Measurements from ENCODE around the gene LRRN2. TPM values are rescaled to one million over a fixed set of nuclear protein-coding genes. Genes with fewer than 3 reads are reported as not detected.

The LRRN2 gene
- total RNA-seq, 2 experiments from 2014 or later, result not detected

DNA sequence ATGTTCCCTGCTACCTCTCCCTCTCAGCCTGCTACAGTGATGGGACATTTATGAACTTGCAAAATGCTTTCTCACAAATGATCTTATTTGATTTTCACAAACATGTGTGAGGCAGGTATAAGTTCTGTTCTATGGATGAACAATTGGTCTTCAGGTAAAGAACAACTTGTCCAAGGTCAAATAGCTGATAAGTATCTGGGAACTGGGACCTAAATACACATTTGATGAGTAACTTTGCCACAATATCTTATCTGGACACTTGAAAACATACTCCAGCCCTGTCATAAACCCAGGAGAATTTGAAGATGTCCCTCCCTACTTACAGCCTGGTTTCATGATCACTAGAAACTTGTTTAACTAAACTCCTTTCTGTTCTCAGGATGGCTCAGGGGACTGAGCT, 23.0 kb downstream of the LRRN2 start:
- DNase-seq, result no peak
- H3K4me1 Mint-ChIP-seq, result no peaks in the 10 kb centered on the region
- H3K27ac Mint-ChIP-seq, result no peak overlapping the region
- no peaks in the 10 kb centered on the region for H3K36me3 Mint-ChIP-seq (ENCODE audit: low read depth)
- peaks cover 5% of the 10 kb centered on the region for H3K27me3 Mint-ChIP-seq
- H3K4me3 Mint-ChIP-seq, result no peak overlapping the region
- POLR2A ChIA-PET, result no interaction called here
- CTCF ChIA-PET, result interaction anchor here (0.6 kb wide), 1 partner anchor 51 kb away, joined by 4 read pairs; no protein-coding TSS in a partner anchor
- H3K9me3 Mint-ChIP-seq, result no peaks in the 10 kb centered on the region

- no peak for DNase-seq
- Mint-ChIP-seq H3K4me3 (no peak overlapping the region), H3K36me3 (ENCODE audit: low read depth) (no peaks in the 10 kb centered on the region), H3K27ac (no peak overlapping the region), H3K4me1 (no peaks in the 10 kb centered on the region), H3K27me3 (peaks cover 5% of the 10 kb centered on the region), H3K9me3 (no peaks in the 10 kb centered on the region)
- ChIA-PET POLR2A (no interaction called here), CTCF (interaction anchor here (0.6 kb wide), 1 partner anchor 146 kb away, joined by 3 read pairs; no protein-coding TSS in a partner anchor)
These were observed 25.0 kb downstream of the LRRN2 start for GRCh38 chr1:204660509-204660908.

- no peak overlapping the region for H3K27ac Mint-ChIP-seq
- no peaks in the 10 kb centered on the region for H3K9me3 Mint-ChIP-seq
- H3K4me1 Mint-ChIP-seq, result no peaks in the 10 kb centered on the region
- ChIA-PET CTCF (no interaction called here), POLR2A (no interaction called here)
- no peak for DNase-seq
- no peaks in the 10 kb centered on the region for H3K36me3 Mint-ChIP-seq (ENCODE audit: low read depth)
- no peak overlapping the region for H3K4me3 Mint-ChIP-seq
- H3K27me3 Mint-ChIP-seq, result peaks cover 2% of the 10 kb centered on the region
These were observed 26.5 kb downstream of the LRRN2 start for GRCh38 chr1:204659056-204659455.

- POLR2A ChIA-PET, result no interaction called here
- CTCF ChIA-PET, result no interaction called here
- Mint-ChIP-seq H3K9me3 (no peaks in the 10 kb centered on the region), H3K27ac (no peak overlapping the region), H3K36me3 (ENCODE audit: low read depth) (no peaks in the 10 kb centered on the region), H3K4me3 (no peak overlapping the region), H3K27me3 (peaks cover under 1% of the 10 kb centered on the region), H3K4me1 (no peaks in the 10 kb centered on the region)
- DNase-seq, result no peak
These were observed 27.2 kb downstream of the LRRN2 start for GRCh38 chr1:204658295-204658694.

GRCh38 chr1:204653590-204654340, 31.8 kb downstream of the LRRN2 start:
- no peak for DNase-seq
- H3K4me1 Mint-ChIP-seq, result no peaks in the 10 kb centered on the region
- H3K9me3 Mint-ChIP-seq, result no peaks in the 10 kb centered on the region
- peaks cover 15% of the 10 kb centered on the region for H3K27me3 Mint-ChIP-seq
- H3K27ac Mint-ChIP-seq, result no peak overlapping the region
- no peak overlapping the region for H3K4me3 Mint-ChIP-seq
- ChIA-PET CTCF (no interaction called here), POLR2A (no interaction called here)
- no peaks in the 10 kb centered on the region for H3K36me3 Mint-ChIP-seq (ENCODE audit: low read depth)

GRCh38 chr1:204652497-204652896, 33.0 kb downstream of the LRRN2 start:
- POLR2A ChIA-PET, result no interaction called here

GRCh38 chr1:204651843-204652421, 33.6 kb downstream of the LRRN2 start:
- H3K9me3 Mint-ChIP-seq, result no peaks in the 10 kb centered on the region
- DNase-seq, result no peak
- H3K4me1 Mint-ChIP-seq, result peaks cover 5% of the 10 kb centered on the region
- ChIA-PET POLR2A (no interaction called here), CTCF (interaction anchor here (0.9 to 1.4 kb wide), 2 partner anchors 8 to 12 kb away, joined by 4 to 5 read pairs; no protein-coding TSS in a partner anchor)
- no peak overlapping the region for H3K4me3 Mint-ChIP-seq
- H3K27me3 Mint-ChIP-seq, result peaks cover 15% of the 10 kb centered on the region
- no peaks in the 10 kb centered on the region for H3K36me3 Mint-ChIP-seq (ENCODE audit: low read depth)
- no peak overlapping the region for H3K27ac Mint-ChIP-seq

More at GRCh38 chr1:204652497-204652896, 33.0 kb downstream of the LRRN2 start:
- Mint-ChIP-seq H3K27ac (no peak overlapping the region), H3K4me3 (no peak overlapping the region), H3K4me1 (peaks cover under 1% of the 10 kb centered on the region), H3K36me3 (ENCODE audit: low read depth) (no peaks in the 10 kb centered on the region), H3K27me3 (peaks cover 15% of the 10 kb centered on the region), H3K9me3 (no peaks in the 10 kb centered on the region)
- DNase-seq, result no peak
- CTCF ChIA-PET, result interaction anchor here (0.6 to 1.4 kb wide), 2 partner anchors 8 to 270 kb away, joined by 4 to 5 read pairs; no protein-coding TSS in a partner anchor

- Mint-ChIP-seq H3K36me3 (ENCODE audit: low read depth) (no peaks in the 10 kb centered on the region), H3K27ac (no peak overlapping the region), H3K9me3 (no peaks in the 10 kb centered on the region), H3K4me1 (peaks cover 5% of the 10 kb centered on the region), H3K27me3 (peaks cover 18% of the 10 kb centered on the region), H3K4me3 (no peak overlapping the region)
- CTCF ChIA-PET, result interaction anchor here (0.9 kb wide), 1 partner anchor 13 kb away, joined by 4 read pairs; no protein-coding TSS in a partner anchor
- DNase-seq, result no peak
- POLR2A ChIA-PET, result no interaction called here
These were observed 34.5 kb downstream of the LRRN2 start for GRCh38 chr1:204650911-204651570.

GRCh38 chr1:204649721-204650521, 35.6 kb downstream of the LRRN2 start:
- Mint-ChIP-seq H3K4me3 (no peak overlapping the region), H3K4me1 (peaks cover 5% of the 10 kb centered on the region), H3K36me3 (ENCODE audit: low read depth) (no peaks in the 10 kb centered on the region), H3K27ac (no peak overlapping the region), H3K9me3 (no peaks in the 10 kb centered on the region), H3K27me3 (peaks cover 18% of the 10 kb centered on the region)
- DNase-seq, result no peak
- ChIA-PET CTCF (no interaction called here), POLR2A (no interaction called here)

DNA sequence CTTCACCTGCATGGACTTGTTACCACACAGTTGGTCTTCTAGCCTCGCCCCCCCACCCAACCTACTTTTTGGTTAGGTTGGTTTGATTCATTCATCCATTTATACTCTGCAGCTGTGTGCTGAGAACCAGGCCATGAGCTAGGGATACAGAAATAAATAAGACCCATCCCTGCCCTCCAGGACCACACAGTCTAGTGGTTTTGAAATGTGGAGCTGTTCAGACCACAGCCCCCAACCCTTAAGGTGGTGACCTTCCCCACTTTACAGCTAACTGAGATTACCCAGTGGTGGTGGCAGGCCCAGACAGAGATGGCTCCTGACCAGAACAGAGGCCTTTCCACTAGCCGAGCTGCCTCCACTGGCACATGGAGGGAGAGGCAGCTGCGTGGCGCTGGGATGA, 37.0 kb downstream of the LRRN2 start:
- CTCF ChIA-PET, result no interaction called here
- Mint-ChIP-seq H3K4me1 (peaks cover 5% of the 10 kb centered on the region), H3K9me3 (no peaks in the 10 kb centered on the region), H3K36me3 (ENCODE audit: low read depth) (no peaks in the 10 kb centered on the region), H3K27ac (no peak overlapping the region), H3K4me3 (no peak overlapping the region), H3K27me3 (peaks cover 22% of the 10 kb centered on the region)
- no peak for DNase-seq
- POLR2A ChIA-PET, result no interaction called here

DNA sequence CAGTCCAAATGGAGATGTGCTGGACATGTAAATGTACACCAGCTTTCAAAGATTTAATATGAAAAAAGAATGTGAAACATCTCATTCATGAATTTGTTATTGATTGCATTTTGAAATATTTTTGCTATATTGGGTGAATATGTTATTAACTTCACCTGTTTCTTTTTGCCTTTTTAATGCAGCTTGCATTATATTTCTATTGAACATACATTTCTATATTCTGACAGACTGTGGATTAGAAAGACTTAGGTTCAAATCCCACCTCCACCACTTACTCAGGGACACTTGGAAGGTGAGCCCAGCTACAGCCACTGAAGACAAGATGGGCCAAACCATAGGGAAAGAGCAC, 37.8 kb downstream of the LRRN2 start:
- peaks cover 20% of the 10 kb centered on the region for H3K27me3 Mint-ChIP-seq
- no peaks in the 10 kb centered on the region for H3K36me3 Mint-ChIP-seq (ENCODE audit: low read depth)
- no peak for DNase-seq
- no peak overlapping the region for H3K27ac Mint-ChIP-seq
- POLR2A ChIA-PET, result no interaction called here
- CTCF ChIA-PET, result interaction anchor here (0.6 kb wide), 1 partner anchor 122 kb away, joined by 4 read pairs; no protein-coding TSS in a partner anchor
- H3K9me3 Mint-ChIP-seq, result no peaks in the 10 kb centered on the region
- peaks cover 5% of the 10 kb centered on the region for H3K4me1 Mint-ChIP-seq
- no peak overlapping the region for H3K4me3 Mint-ChIP-seq

DNA sequence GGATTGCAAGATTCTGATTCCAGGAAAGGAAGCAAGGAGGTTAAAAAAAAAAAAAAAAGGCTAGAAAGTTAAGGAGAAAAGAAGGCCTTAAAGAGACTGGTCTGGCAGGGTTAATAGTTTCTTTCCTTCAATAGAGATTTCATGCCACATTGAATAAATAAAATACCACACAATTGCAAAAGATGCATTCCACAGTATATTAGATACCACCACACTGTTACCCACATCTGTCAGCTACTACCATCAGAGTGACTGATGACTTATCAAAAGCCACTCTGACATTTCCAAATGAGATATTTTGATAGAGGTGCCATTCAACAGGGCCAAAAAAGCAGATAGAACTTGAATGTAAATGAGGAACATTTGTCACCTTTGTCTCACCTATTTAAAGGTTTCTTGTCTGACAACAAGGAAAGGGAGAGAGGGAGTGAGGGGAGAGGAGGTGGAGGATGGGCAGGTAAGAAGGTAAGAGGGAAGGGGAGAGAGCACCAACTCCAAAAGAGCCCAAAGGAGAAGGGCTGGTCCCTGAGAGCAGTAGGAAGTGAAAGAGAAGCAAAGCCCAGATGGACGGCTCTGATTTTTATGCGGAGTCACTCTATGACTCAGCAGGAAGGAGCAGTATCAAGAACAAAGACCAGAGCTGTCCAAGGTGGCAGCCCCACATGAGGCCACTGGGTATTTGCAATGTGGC, 38.3 kb downstream of the LRRN2 start:
- Mint-ChIP-seq H3K36me3 (ENCODE audit: low read depth) (no peaks in the 10 kb centered on the region), H3K4me1 (peaks cover 5% of the 10 kb centered on the region), H3K9me3 (no peaks in the 10 kb centered on the region), H3K4me3 (no peak overlapping the region), H3K27me3 (peaks cover 16% of the 10 kb centered on the region), H3K27ac (peak overlapping the region; percentile 12)
- ChIA-PET POLR2A (no interaction called here), CTCF (no interaction called here)
- DNase-seq, result peak; percentile 30

All from activated CD4-positive, alpha-beta T cell treated with anti-CD3 and anti-CD28 coated beads, Interleukin-2, amount 10 ng/mL, durations not matched to agents 7 days and 5 days (primary cell).